Activated CD8-positive, alpha-beta memory T cell treated with anti-CD3 and anti-CD28 coated beads, Interleukin-2, amount 50 U/mL, for 1 hour (primary cell): ENCODE results near the gene TSHR.
"Not testable (repeated sequence)": the region's sequence is repeated elsewhere in the genome, so short reads cannot be mapped to it uniquely, and the experiment has no call there.

ENCODE experiments used
- DNase-seq: peaks from one replicate; pipeline ENCODE4 v3.0.0-alpha.2; 2020; ENCODE audit errors: extremely low read depth

TSHR gene

GRCh38 chr14:80996049-80996901, 40.9 kb downstream of the TSHR start:
- peak; percentile 7 for DNase-seq

- DNase-seq = no peak
These were observed 46.0 kb downstream of the TSHR start for GRCh38 chr14:81001447-81001846.

- no peak for DNase-seq
These were observed 49.2 kb downstream of the TSHR start for GRCh38 chr14:81004575-81004974.

GRCh38 chr14:81005540-81006228, 50.3 kb downstream of the TSHR start:
- DNase-seq = no peak

GRCh38 chr14:81006266-81006665, 50.8 kb downstream of the TSHR start:
- no peak for DNase-seq

GRCh38 chr14:81007131-81007530, 51.7 kb downstream of the TSHR start:
- DNase-seq = no peak

- no peak for DNase-seq
These were observed 53.9 kb downstream of the TSHR start for GRCh38 chr14:81009346-81009745.

GRCh38 chr14:81018251-81018650, 62.8 kb downstream of the TSHR start:
- no peak for DNase-seq

GRCh38 chr14:81018684-81019083, 63.3 kb downstream of the TSHR start:
- DNase-seq = no peak

GRCh38 chr14:81019113-81019512, 63.7 kb downstream of the TSHR start:
- not testable (repeated sequence) for DNase-seq

GRCh38 chr14:81023095-81023710, 67.8 kb downstream of the TSHR start:
- no peak for DNase-seq

- no peak for DNase-seq
These were observed 73.0 kb downstream of the TSHR start for GRCh38 chr14:81028461-81028860.

- DNase-seq = no peak
These were observed 76.1 kb downstream of the TSHR start for GRCh38 chr14:81031488-81031887.

- no peak for DNase-seq
These were observed 78.3 kb downstream of the TSHR start for GRCh38 chr14:81033698-81034240.

- DNase-seq = no peak
These were observed 87.0 kb downstream of the TSHR start for GRCh38 chr14:81042438-81042837.

- no peak for DNase-seq
These were observed 96.1 kb downstream of the TSHR start for GRCh38 chr14:81051547-81051946.

- not testable (repeated sequence) for DNase-seq
These were observed 98.6 kb downstream of the TSHR start for GRCh38 chr14:81054057-81054456.

GRCh38 chr14:81055971-81056370, 100.5 kb downstream of the TSHR start:
- no peak for DNase-seq

GRCh38 chr14:81062380-81062779, 107.0 kb downstream of the TSHR start:
- DNase-seq = no peak

- DNase-seq = no peak
These were observed 107.4 kb downstream of the TSHR start for GRCh38 chr14:81062816-81063215.

GRCh38 chr14:81066672-81067071, 111.3 kb downstream of the TSHR start:
- no peak for DNase-seq

GRCh38 chr14:81067156-81067555, 111.7 kb downstream of the TSHR start:
- no peak for DNase-seq
